Jurkat, Clone E6-1 (cell line): ENCODE data around the gene SHQ1.
A peak's percentile ranks its signal among the peaks of the same experiment; 100 is the strongest.

Experiments
- DNase-seq: peaks from one replicate; pipeline ENCODE4 v3.0.0-alpha.2; 2011; ENCODE audit warnings: low read depth, low spot score
- H3K4me3 ChIP-seq: 2 replicates; pipeline ENCODE4 v1.5.1; 2011; ENCODE audit warnings: mild to moderate bottlenecking, low read length, control low read depth, moderate library complexity

SHQ1 gene

GRCh38 chr3:72860053-72860452 lies 11.8 kb upstream of the SHQ1 start:
- no peak for DNase-seq

GRCh38 chr3:72855001-72855400 lies 6.8 kb upstream of the SHQ1 start:
- no peak overlapping the region for H3K4me3 ChIP-seq
- no peak for DNase-seq

More at GRCh38 chr3:72860053-72860452, 11.8 kb upstream of the SHQ1 start:
- H3K4me3 ChIP-seq = no peak overlapping the region

GRCh38 chr3:72848703-72849081 lies 447 bp upstream of the SHQ1 start:
- peak overlapping the region; percentile 100 for H3K4me3 ChIP-seq
- DNase-seq = peak; percentile 99

GRCh38 chr3:72847282-72847681 lies 963 bp downstream of the SHQ1 start:
- DNase-seq = no peak
- peak overlapping the region; percentile 100 for H3K4me3 ChIP-seq

- no peak for DNase-seq
- peak overlapping the region; percentile 100 for H3K4me3 ChIP-seq
These were observed 2.1 kb downstream of the SHQ1 start for GRCh38 chr3:72846166-72846565.

GRCh38 chr3:72844436-72844993 lies 3.7 kb downstream of the SHQ1 start:
- no peak overlapping the region for H3K4me3 ChIP-seq
- DNase-seq = no peak

GRCh38 chr3:72839057-72839456 lies 9.2 kb downstream of the SHQ1 start:
- no peak for DNase-seq

GRCh38 chr3:72836923-72837322 lies 11.3 kb downstream of the SHQ1 start:
- H3K4me3 ChIP-seq = no peak overlapping the region
- no peak for DNase-seq

More at GRCh38 chr3:72839057-72839456, 9.2 kb downstream of the SHQ1 start:
- H3K4me3 ChIP-seq = no peak overlapping the region

- no peak overlapping the region for H3K4me3 ChIP-seq
- DNase-seq = no peak
These were observed 11.8 kb downstream of the SHQ1 start for GRCh38 chr3:72836416-72836815.

GRCh38 chr3:72830452-72831223 lies 17.6 kb downstream of the SHQ1 start:
- no peak for DNase-seq
- H3K4me3 ChIP-seq = no peak overlapping the region

- H3K4me3 ChIP-seq = no peak overlapping the region
- no peak for DNase-seq
These were observed 18.5 kb downstream of the SHQ1 start for GRCh38 chr3:72829701-72830100.

GRCh38 chr3:72821161-72821781 lies 27.0 kb downstream of the SHQ1 start:
- DNase-seq = no peak
- no peak overlapping the region for H3K4me3 ChIP-seq

GRCh38 chr3:72820415-72820814 lies 27.8 kb downstream of the SHQ1 start:
- DNase-seq = no peak
- H3K4me3 ChIP-seq = no peak overlapping the region

- DNase-seq = no peak
These were observed 29.3 kb downstream of the SHQ1 start for GRCh38 chr3:72818905-72819304.

GRCh38 chr3:72818092-72818773 lies 30.0 kb downstream of the SHQ1 start:
- DNase-seq = no peak
- H3K4me3 ChIP-seq = no peak overlapping the region

More at GRCh38 chr3:72818905-72819304, 29.3 kb downstream of the SHQ1 start:
- no peak overlapping the region for H3K4me3 ChIP-seq

- DNase-seq = no peak
- H3K4me3 ChIP-seq = no peak overlapping the region
These were observed 31.3 kb downstream of the SHQ1 start for GRCh38 chr3:72816862-72817355.

- DNase-seq = no peak
- H3K4me3 ChIP-seq = no peak overlapping the region
These were observed 33.9 kb downstream of the SHQ1 start for GRCh38 chr3:72814308-72814707.

- H3K4me3 ChIP-seq = no peak overlapping the region
- no peak for DNase-seq
These were observed 36.0 kb downstream of the SHQ1 start for GRCh38 chr3:72812201-72812600.

- no peak for DNase-seq
- no peak overlapping the region for H3K4me3 ChIP-seq
These were observed 36.7 kb downstream of the SHQ1 start for GRCh38 chr3:72811571-72811970.
